Suprapubic skin (tissue), 4 donors: ENCODE measurements around the gene DDX19B. TPM values are rescaled to one million over a fixed set of nuclear protein-coding genes. Genes with fewer than 3 reads are reported as not detected.

Experiments used
- DNase-seq, 2 donors: peaks; one replicate each; pipeline ENCODE4 v3.0.0-alpha.2; 2019; ENCODE audit warnings: low spot score in 2 of 2
- H3K27ac ChIP-seq: fragments of 200-600 bp; sonication (generic); one replicate; pipeline ENCODE4 v1.5.1; 2019
- H3K27me3 ChIP-seq: fragments of 200-600 bp; sonication (generic); one replicate; pipeline ENCODE4 v1.5.1; 2019
- H3K36me3 ChIP-seq: fragments of 200-600 bp; sonication (generic); one replicate; pipeline ENCODE4 v1.5.1; 2019
- H3K4me1 ChIP-seq: fragments of 200-600 bp; sonication (generic); one replicate; pipeline ENCODE4 v1.5.1; 2019
- H3K4me3 ChIP-seq: fragments of 200-600 bp; sonication (generic); one replicate; pipeline ENCODE4 v1.5.1; 2019; ENCODE audit warnings: mild to moderate bottlenecking
- H3K9me3 ChIP-seq: fragments of 200-600 bp; sonication (generic); one replicate; pipeline ENCODE4 v1.5.1; 2019
- CTCF ChIP-seq, 2 donors: fragments of 200-600 bp in 1 of 2; fragments of 450-650 bp in 1 of 2; sonication (generic) in 1 of 2; IDR thresholded peaks; one replicate each; pipeline ENCODE4 v1.5.1; 2016 to 2019; ENCODE audit warnings: antibody characterized with exemption in 2 of 2, mild to moderate bottlenecking in 1 of 2, moderate library complexity in 1 of 2
- EP300 ChIP-seq: sonication (generic); formaldehyde crosslinking; IDR thresholded peaks from one replicate; pipeline ENCODE4 v1.6.1; 2017; ENCODE audit warnings: antibody characterized with exemption
- POLR2A ChIP-seq, 2 donors: fragments of 450-650 bp; IDR thresholded peaks; one replicate each; pipeline ENCODE4 v1.6.1; 2017; ENCODE audit warnings: antibody characterized with exemption in 2 of 2, mild to moderate bottlenecking in 2 of 2, moderate library complexity in 2 of 2
- POLR2AphosphoS5 ChIP-seq, 3 donors: sonication (generic); formaldehyde crosslinking; IDR thresholded peaks; one replicate each; pipeline ENCODE4 v1.6.1; 2017; ENCODE audit warnings: antibody characterized with exemption in 3 of 3
- WGBS: methylation state at CpG from one replicate; pipeline ENCODE4 v1.1.5; 2018; 5-methylcytosine and 5-hydroxymethylcytosine counted together
- total RNA-seq, 4 donors: library from RNA; depleted of rRNA; stranded (reverse); fragments of >200 nt; gene quantifications; one replicate each; pipeline ENCODE4 v1.1.0, GENCODE V29; 2016

DDX19B gene
- total RNA-seq, 4 donors from 2014 or later, result 31.9 to 58.6 (median 43.6) TPM

- DNase-seq, result no peak
- Histone ChIP-seq H3K4me1 (peaks cover 29% of the 10 kb centered on the region), H3K27me3 (no peaks in the 10 kb centered on the region), H3K4me3 (no peak overlapping the region), H3K27ac (no peak overlapping the region), H3K9me3 (no peaks in the 10 kb centered on the region), H3K36me3 (peaks cover 32% of the 10 kb centered on the region)
- TF ChIP-seq EP300, result no peak
- no peak for TF ChIP-seq POLR2A (IDR thresholded peaks at IDR 0.05)
- TF ChIP-seq POLR2AphosphoS5 (IDR thresholded peaks at IDR 0.05), result no peak
- no peak for TF ChIP-seq CTCF (IDR thresholded peaks at IDR 0.05)
- WGBS, result 73% methylated on average over 2 of the region's 2 CpGs
Observed at GRCh38 chr16:70377782-70378181, 78.8 kb downstream of the DDX19B start.

DNA sequence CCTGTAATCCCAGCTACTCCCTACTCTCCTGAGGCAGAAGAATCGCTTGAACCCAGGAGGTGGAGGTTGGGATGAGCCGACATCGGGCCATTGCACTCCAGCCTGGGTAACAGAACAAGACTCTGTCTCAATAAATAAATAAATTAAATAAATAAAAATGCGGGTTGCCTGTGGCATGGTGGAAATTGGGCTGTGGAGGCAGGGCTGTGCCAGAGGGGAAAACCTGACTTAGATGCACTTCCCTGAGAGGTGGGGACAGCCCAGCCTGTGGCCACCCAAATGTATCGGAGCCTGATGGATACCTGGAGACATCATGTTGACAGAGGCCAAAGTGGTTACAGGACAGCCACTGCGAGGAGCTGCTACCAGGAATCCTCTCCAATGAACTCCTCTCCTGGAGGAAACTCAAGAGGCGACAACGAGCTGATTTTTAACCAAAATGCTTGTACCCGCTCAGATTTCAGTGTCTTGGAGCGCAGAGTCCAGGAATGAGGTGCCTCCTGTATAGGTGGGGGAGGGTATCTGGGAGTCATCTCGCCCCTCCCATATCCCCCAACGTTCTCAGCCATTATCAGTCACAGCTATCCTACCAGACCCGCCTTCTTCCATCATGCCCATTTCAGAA, 80.0 kb downstream of the DDX19B start:
- WGBS, result 76% methylated on average over 13 of the region's 13 CpGs
- TF ChIP-seq POLR2AphosphoS5 (IDR thresholded peaks at IDR 0.05) (no peak), EP300 (no peak), POLR2A (IDR thresholded peaks at IDR 0.05) (no peak), CTCF (IDR thresholded peaks at IDR 0.05) (no peak)
- no peak for DNase-seq
- Histone ChIP-seq H3K36me3 (peaks cover 21% of the 10 kb centered on the region), H3K27ac (no peak overlapping the region), H3K27me3 (no peaks in the 10 kb centered on the region), H3K4me1 (peaks cover 29% of the 10 kb centered on the region), H3K9me3 (no peaks in the 10 kb centered on the region), H3K4me3 (no peak overlapping the region)

GRCh38 chr16:70380248-70380918, 81.4 kb downstream of the DDX19B start:
- Histone ChIP-seq H3K27ac (peak overlapping the region; percentile 92), H3K9me3 (no peaks in the 10 kb centered on the region), H3K4me3 (peak overlapping the region; percentile 79), H3K27me3 (no peaks in the 10 kb centered on the region), H3K4me1 (peaks cover 29% of the 10 kb centered on the region), H3K36me3 (peaks cover 16% of the 10 kb centered on the region)
- WGBS, result 0% methylated on average over 18 of the region's 31 CpGs
- peak in 2 of 3 donors; percentile 36 to 42 for TF ChIP-seq POLR2AphosphoS5 (IDR thresholded peaks at IDR 0.05)
- no peak for TF ChIP-seq EP300
- peak; percentile 81 to 87 for DNase-seq

- Histone ChIP-seq H3K36me3 (peaks cover 10% of the 10 kb centered on the region), H3K4me1 (peaks cover 29% of the 10 kb centered on the region), H3K4me3 (peak overlapping the region; percentile 79), H3K9me3 (no peaks in the 10 kb centered on the region), H3K27me3 (no peaks in the 10 kb centered on the region), H3K27ac (peak overlapping the region; percentile 92)
- TF ChIP-seq POLR2AphosphoS5 (IDR thresholded peaks at IDR 0.05) (peak in 2 of 3 donors; percentile 14 to 60), EP300 (no peak), CTCF (IDR thresholded peaks at IDR 0.05) (no peak), POLR2A (IDR thresholded peaks at IDR 0.05) (peak in 1 of 2 donors; percentile 18)
- DNase-seq, result peak; percentile 98 to 99
- WGBS, result 2% methylated on average over 11 of the region's 52 CpGs
Observed at GRCh38 chr16:70380919-70381603, 82.1 kb downstream of the DDX19B start.

GRCh38 chr16:70381604-70382342, 82.8 kb downstream of the DDX19B start:
- H3K27ac ChIP-seq, result peak overlapping the region; percentile 92
- no peaks in the 10 kb centered on the region for H3K27me3 ChIP-seq
- peaks cover 29% of the 10 kb centered on the region for H3K4me1 ChIP-seq
- peak overlapping the region; percentile 79 for H3K4me3 ChIP-seq
- H3K9me3 ChIP-seq, result no peaks in the 10 kb centered on the region
- 49% methylated on average over 14 of the region's 47 CpGs for WGBS
- TF ChIP-seq POLR2A (IDR thresholded peaks at IDR 0.05), result no peak
- no peak for TF ChIP-seq POLR2AphosphoS5 (IDR thresholded peaks at IDR 0.05)
- no peak for TF ChIP-seq CTCF (IDR thresholded peaks at IDR 0.05)
- no peak for DNase-seq
- peaks cover 7% of the 10 kb centered on the region for H3K36me3 ChIP-seq
